Mammary epithelial cell (primary cell): ENCODE measurements around the gene ANP32D.
"Not testable (repeated sequence)": the region's sequence is repeated elsewhere in the genome, so short reads cannot be mapped to it uniquely, and the experiment has no call there.

Experiments
- EZH2 ChIP-seq: IDR thresholded peaks from 2 replicates; pipeline ENCODE4 v1.6.1; 2012; ENCODE audit warnings: low read length, inconsistent platforms, borderline replicate concordance
- TF ChIP-seq, protein P1 (sequence below), 2 donors: IDR thresholded peaks in 1 of 2; conservative IDR thresholded peaks in 1 of 2; 2 replicates each; pipeline ENCODE4 v1.5.1; 2011 to 2012; ENCODE audit warnings: inconsistent platforms in 2 of 2, low read length in 2 of 2, mild to moderate bottlenecking in 2 of 2, control low read depth in 1 of 2, low read depth in 1 of 2; ENCODE audit not compliant: insufficient read depth in 1 of 2; ENCODE audit errors: extremely low read depth in 1 of 2

- TF ChIP-seq, protein P1, sequence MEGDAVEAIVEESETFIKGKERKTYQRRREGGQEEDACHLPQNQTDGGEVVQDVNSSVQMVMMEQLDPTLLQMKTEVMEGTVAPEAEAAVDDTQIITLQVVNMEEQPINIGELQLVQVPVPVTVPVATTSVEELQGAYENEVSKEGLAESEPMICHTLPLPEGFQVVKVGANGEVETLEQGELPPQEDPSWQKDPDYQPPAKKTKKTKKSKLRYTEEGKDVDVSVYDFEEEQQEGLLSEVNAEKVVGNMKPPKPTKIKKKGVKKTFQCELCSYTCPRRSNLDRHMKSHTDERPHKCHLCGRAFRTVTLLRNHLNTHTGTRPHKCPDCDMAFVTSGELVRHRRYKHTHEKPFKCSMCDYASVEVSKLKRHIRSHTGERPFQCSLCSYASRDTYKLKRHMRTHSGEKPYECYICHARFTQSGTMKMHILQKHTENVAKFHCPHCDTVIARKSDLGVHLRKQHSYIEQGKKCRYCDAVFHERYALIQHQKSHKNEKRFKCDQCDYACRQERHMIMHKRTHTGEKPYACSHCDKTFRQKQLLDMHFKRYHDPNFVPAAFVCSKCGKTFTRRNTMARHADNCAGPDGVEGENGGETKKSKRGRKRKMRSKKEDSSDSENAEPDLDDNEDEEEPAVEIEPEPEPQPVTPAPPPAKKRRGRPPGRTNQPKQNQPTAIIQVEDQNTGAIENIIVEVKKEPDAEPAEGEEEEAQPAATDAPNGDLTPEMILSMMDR (conservative IDR thresholded peaks at IDR 0.05 in 1 of 2, IDR thresholded peaks at IDR 0.05 in 1 of 2; ENCODE audit: extremely low read depth in 1 of 2, insufficient read depth in 1 of 2, low read depth in 1 of 2, low read length in 2 of 2): not testable (repeated sequence)
- not testable (repeated sequence) for TF ChIP-seq EZH2
These were observed 19.4 kb upstream of the ANP32D start for GRCh38 chr12:48452961-48453360.
